T-helper 1 cell treated with Interleukin-12 subunit alpha and Interleukin-12 subunit beta and Interleukin-4 antibody, amounts not matched to agents 30 ng/mL and 1 ng/mL, for 36 hours (primary cell): ENCODE data around the gene ZNF426. TPM values are rescaled to one million over a fixed set of nuclear protein-coding genes. Genes with fewer than 3 reads are reported as not detected.

Experiments used
- intact Hi-C: fragments of 100-400 bp; cut with micrococcal nuclease; formaldehyde crosslinking; loops from one replicate; pipeline ENCODE4 v1.15.1; 2024
- total RNA-seq: library from RNA; stranded (reverse); gene quantifications from 2 replicates; pipeline ENCODE4 v1.2.3, GENCODE V29; 2022

ZNF426 gene
- total RNA-seq, 1 donor from 2014 or later = 11.3 TPM

GRCh38 chr19:9498183-9498902 is 40.1 kb downstream of the ZNF426 start, which contains the start of gene ZNF560:
TSS of gene ZNF560 (minus strand) at chr19:9498616. CDS start at chr19:9475313, 23,303 bp downstream.
- intact Hi-C loops = no loop called here

GRCh38 chr19:9494096-9494495 is 44.3 kb downstream of the ZNF426 start:
- intact Hi-C loops = no loop called here

- intact Hi-C loops = no loop called here
Measured at GRCh38 chr19:9487016-9487415, 51.4 kb downstream of the ZNF426 start.

- intact Hi-C loops = no loop called here
Measured at GRCh38 chr19:9485140-9485539, 53.3 kb downstream of the ZNF426 start.

- intact Hi-C loops = no loop called here
Measured at GRCh38 chr19:9474975-9475374, 63.5 kb downstream of the ZNF426 start.

Other genes starting within 250 kb of the ZNF426 start
- gene ZNF699, start 228.8 kb downstream of the ZNF426 start, total RNA-seq = 7.6 and 8.4 TPM in 2 replicates
- gene ZNF559, start 214.5 kb downstream of the ZNF426 start, total RNA-seq = 9.9 and 10.3 TPM in 2 replicates
- 0.34 and 0.49 TPM in 2 replicates for gene ZNF177, start 175.6 kb downstream of the ZNF426 start, total RNA-seq
- 27.8 and 31.8 TPM in 2 replicates for gene ZNF266, start 103.1 kb downstream of the ZNF426 start, total RNA-seq
- gene ZNF560, start 40.0 kb downstream of the ZNF426 start, total RNA-seq = not detected in 2 replicates
- 46.7 and 47.9 TPM in 2 replicates for gene ZNF121, start 45.9 kb upstream of the ZNF426 start, total RNA-seq
- gene ZNF561, start 82.6 kb upstream of the ZNF426 start, total RNA-seq = 32.7 and 32.9 TPM in 2 replicates
- 12.0 and 14.5 TPM in 2 replicates for gene ZNF562, start 136.5 kb upstream of the ZNF426 start, total RNA-seq
- 3.7 and 4.8 TPM in 2 replicates for gene ZNF846, start 230.1 kb upstream of the ZNF426 start, total RNA-seq